OCI-LY7 (cell line): ENCODE results near the gene TGM1. TPM values are rescaled to one million over a fixed set of nuclear protein-coding genes. Genes with fewer than 3 reads are reported as not detected.
A peak's percentile ranks its signal among the peaks of the same experiment; 100 is the strongest.

Source experiments
- BruUV-seq: library from RNA; stranded (reverse); fragments of 400-500 nt; replicated peaks from 2 replicates; lab custom pipeline; 2021; lab: Mats Ljungman, UMichigan
- CTCF ChIA-PET: fragments of 300-600 bp; sonication (Branson Sonifier 250); formaldehyde crosslinking; loops from one replicate; lab custom pipeline; 2022; ENCODE audit warnings: antibody characterized with exemption; ENCODE audit not compliant: unreplicated experiment; lab: Charles Lee
- POLR2A ChIA-PET: fragments of 300-600 bp; sonication (Branson Sonifier 250); formaldehyde crosslinking; loops from one replicate; lab custom pipeline; 2022; ENCODE audit warnings: antibody characterized with exemption; lab: Charles Lee
- DNase-seq: peaks from one replicate; pipeline ENCODE4 v3.0.0-alpha.2; 2015; ENCODE audit warnings: low spot score
- H2AFZ ChIP-seq: fragments of 200-600 bp; sonication (generic), shearing (Covaris generic); 2 replicates; pipeline ENCODE4 v1.6.1; 2014; ENCODE audit warnings: mild to moderate bottlenecking, antibody characterized with exemption, low read length, moderate library complexity
- H3K27ac ChIP-seq: fragments of 200-600 bp; sonication (generic); 2 replicates; pipeline ENCODE4 v1.5.1; 2014; ENCODE audit warnings: mixed run types, low read depth, mild to moderate bottlenecking, moderate library complexity, low read length, inconsistent platforms; ENCODE audit not compliant: poor library complexity, severe bottlenecking
- H3K36me3 ChIP-seq: fragments of 200-600 bp; sonication (generic); 2 replicates; pipeline ENCODE4 v1.6.1; 2014; ENCODE audit warnings: mild to moderate bottlenecking, antibody characterized with exemption, low read length, moderate library complexity, mixed read lengths; ENCODE audit not compliant: insufficient read depth
- H3K4me1 ChIP-seq: fragments of 200-600 bp; sonication (generic); 2 replicates; pipeline ENCODE4 v1.5.1; 2014; ENCODE audit warnings: mild to moderate bottlenecking, low read length; ENCODE audit not compliant: insufficient read depth, poor library complexity, severe bottlenecking
- H3K4me2 ChIP-seq: fragments of 200-600 bp; sonication (generic); 2 replicates; pipeline ENCODE4 v1.6.1; 2014; ENCODE audit warnings: mild to moderate bottlenecking, low read length
- H3K4me3 ChIP-seq: fragments of 200-600 bp; sonication (generic); 2 replicates; pipeline ENCODE4 v1.5.1; 2014; ENCODE audit warnings: mild to moderate bottlenecking, low read depth, low read length; ENCODE audit not compliant: poor library complexity, severe bottlenecking
- H3K79me2 ChIP-seq: fragments of 200-600 bp; sonication (generic); 2 replicates; pipeline ENCODE4 v1.6.1; 2016; ENCODE audit warnings: low read depth, mild to moderate bottlenecking, low read length, moderate library complexity, mixed read lengths; ENCODE audit not compliant: insufficient read depth
- H3K9me2 ChIP-seq: fragments of 200-600 bp; sonication (generic); 2 replicates; pipeline ENCODE4 v1.6.1; 2016; ENCODE audit warnings: mild to moderate bottlenecking, low read length, mixed read lengths; ENCODE audit not compliant: insufficient read depth
- H3K9me3 ChIP-seq: fragments of 200-600 bp; sonication (generic); 2 replicates; pipeline ENCODE4 v1.6.1; 2014; ENCODE audit warnings: mild to moderate bottlenecking, mixed run types, low read length, mixed read lengths
- H4K20me1 ChIP-seq: fragments of 200-600 bp; sonication (generic); 2 replicates; pipeline ENCODE4 v1.6.1; 2014; ENCODE audit warnings: mild to moderate bottlenecking, antibody characterized with exemption, low read length, moderate library complexity, mixed read lengths; ENCODE audit not compliant: insufficient read depth
- CTCF ChIP-seq: fragments of 200-600 bp; sonication (generic); conservative IDR thresholded peaks from 2 replicates; pipeline ENCODE4 v1.5.1; 2014; ENCODE audit warnings: mild to moderate bottlenecking, antibody characterized with exemption, low read length, moderate library complexity, mixed read lengths
- EZH2phosphoT487 ChIP-seq: fragments of 200-600 bp; sonication (generic); IDR thresholded peaks from 2 replicates; pipeline ENCODE4 v1.6.1; 2018; ENCODE audit warnings: low read depth, borderline replicate concordance, mild to moderate bottlenecking, mixed run types, antibody characterized with exemption, low read length, moderate library complexity, mixed read lengths
- intact Hi-C: fragments of 100-400 bp; cut with micrococcal nuclease; formaldehyde crosslinking; loops from one replicate; pipeline ENCODE4 v1.10.0; 2022; ENCODE audit not compliant: unreplicated experiment
- total RNA-seq, 2 experiments: library from RNA; depleted of rRNA in 1 of 2; stranded (reverse); fragments of >200 nt in 1 of 2; shearing (Covaris generic) in 1 of 2; gene quantifications; 2 replicates each; pipeline ENCODE4 v1.2.3, GENCODE V29; 2014 to 2022

TGM1 gene
- total RNA-seq, 2 experiments from 2014 or later, result 5.2 to 5.4 TPM

- intact Hi-C loops, result no loop called here
- POLR2A ChIA-PET, result interaction anchor here (0.7 to 2.5 kb wide), 3 partner anchors 9 to 40 kb away, joined by 3 to 9 read pairs (median 4); partner anchors contain the start of genes DHRS1, NOP9 and RABGGTA
These were observed 47.9 kb upstream of the TGM1 start, which contains the start of gene LTB4R for GRCh38 chr14:24310646-24311604. Gene LTB4R (plus strand): TSS chr14:24311502. CDS start chr14:24315652, 4,150 bp downstream.

GRCh38 chr14:24310265-24310645 lies 47.3 kb upstream of the TGM1 start:
- Histone ChIP-seq H3K4me2 (peak overlapping the region; percentile 39; the same call in 1 of the 2 replicates), H4K20me1 (no peaks in the 10 kb centered on the region), H2AFZ (no peak overlapping the region), H3K36me3 (peaks cover 80% of the 10 kb centered on the region), H3K27ac (no peak overlapping the region), H3K4me3 (no peak overlapping the region), H3K4me1 (peaks cover 38% of the 10 kb centered on the region), H3K9me2 (no peaks in the 10 kb centered on the region), H3K79me2 (no peaks in the 10 kb centered on the region), H3K9me3 (no peaks in the 10 kb centered on the region)
- no peak for DNase-seq
- ChIA-PET POLR2A (interaction anchor here (0.7 to 2.5 kb wide), 3 partner anchors 9 to 39 kb away, joined by 3 to 9 read pairs (median 4); partner anchors contain the start of genes DHRS1, NOP9 and RABGGTA), CTCF (interaction anchor here (0.9 kb wide), 1 partner anchor 13 kb away, joined by 4 read pairs; no protein-coding TSS in a partner anchor)
- TF ChIP-seq CTCF, result no peak
- intact Hi-C loops, result no loop called here
- BruUV-seq, result no TSS peak

More at GRCh38 chr14:24310646-24311604, 47.9 kb upstream of the TGM1 start, which contains the start of gene LTB4R:
- peak within 1 kb of the TSS; percentile 39; the same call in 1 of the 2 replicates for H3K4me2 ChIP-seq
- no peaks in the 10 kb centered on the region for H4K20me1 ChIP-seq
- CTCF ChIA-PET, result interaction anchor here (0.9 kb wide), 1 partner anchor 14 kb away, joined by 4 read pairs; no protein-coding TSS in a partner anchor
- no peaks in the 10 kb centered on the region for H3K79me2 ChIP-seq
- H3K9me3 ChIP-seq, result no peaks in the 10 kb centered on the region
- BruUV-seq, result no TSS peak
- H2AFZ ChIP-seq, result no peak within 1 kb of the TSS
- no peaks in the 10 kb centered on the region for H3K9me2 ChIP-seq
- peaks cover 76% of the 10 kb centered on the region for H3K36me3 ChIP-seq
- peak; percentile 70 for DNase-seq
- no peak within 1 kb of the TSS for H3K4me3 ChIP-seq
- no peak for TF ChIP-seq EZH2phosphoT487
- TF ChIP-seq CTCF, result peak; percentile 30; the same call in 1 of the 2 replicates
- peaks cover 38% of the 10 kb centered on the region for H3K4me1 ChIP-seq
- no peak within 1 kb of the TSS for H3K27ac ChIP-seq
